Smooth muscle cell of the brain vasculature (primary cell): ENCODE data around the gene MAGI1.

Experiments
- DNase-seq: peaks from one replicate; pipeline ENCODE4 v3.0.0-alpha.2; 2012; ENCODE audit warnings: low read depth, low spot score

Gene MAGI1

DNA sequence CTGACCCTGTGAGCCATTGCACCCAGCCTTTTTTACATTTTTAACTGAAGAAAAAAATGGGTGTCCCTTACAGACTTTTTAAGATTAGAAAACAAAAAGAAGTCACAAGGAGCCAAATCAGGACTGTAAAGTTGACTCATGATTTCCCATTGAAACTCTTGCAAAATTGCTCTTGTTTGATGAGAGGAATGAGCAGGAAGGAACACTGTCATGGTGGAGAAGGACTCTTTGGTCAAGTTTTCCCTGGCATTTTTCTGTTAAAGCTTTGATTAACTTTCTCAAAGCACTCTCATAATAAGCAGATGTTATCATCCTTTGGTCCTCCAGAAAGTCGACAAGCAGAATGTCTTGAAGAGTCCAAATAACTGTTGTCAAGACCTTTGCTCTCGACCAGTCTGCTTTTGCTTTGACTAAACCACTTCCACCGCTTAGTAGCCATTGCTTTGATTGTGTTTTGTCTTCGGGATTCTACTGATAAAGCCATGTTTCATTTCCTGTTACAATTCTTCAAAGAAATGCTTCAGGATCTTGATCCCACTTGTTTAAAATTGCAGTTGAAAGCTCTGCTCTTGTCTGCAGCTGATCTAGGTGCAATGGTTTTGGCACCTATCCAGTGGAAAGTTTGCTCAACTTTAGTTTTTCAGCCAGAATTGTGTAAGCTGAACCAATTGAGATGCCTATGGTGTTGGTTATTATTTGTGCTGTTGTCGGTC lies 369.4 kb downstream of the MAGI1 start:
- no peak for DNase-seq

DNA sequence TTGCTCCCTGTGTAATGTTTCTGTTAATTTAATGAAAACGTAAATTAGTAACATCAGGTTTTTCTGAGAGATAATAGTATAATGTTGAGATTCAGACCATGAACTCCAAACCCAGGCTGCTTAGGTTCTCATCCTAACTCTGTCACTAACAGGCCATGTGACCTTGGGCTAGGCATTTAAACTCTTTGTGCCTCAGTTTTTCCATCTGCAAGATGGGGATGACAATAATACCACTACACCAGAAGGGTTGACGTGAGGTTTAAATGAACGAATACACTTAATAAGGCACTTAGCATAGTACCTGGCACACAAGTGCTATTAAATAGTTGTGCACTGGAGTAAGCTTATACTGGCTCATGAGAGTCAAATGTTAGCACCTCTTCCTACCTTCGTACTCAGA lies 370.8 kb downstream of the MAGI1 start:
- DNase-seq, result no peak

DNA sequence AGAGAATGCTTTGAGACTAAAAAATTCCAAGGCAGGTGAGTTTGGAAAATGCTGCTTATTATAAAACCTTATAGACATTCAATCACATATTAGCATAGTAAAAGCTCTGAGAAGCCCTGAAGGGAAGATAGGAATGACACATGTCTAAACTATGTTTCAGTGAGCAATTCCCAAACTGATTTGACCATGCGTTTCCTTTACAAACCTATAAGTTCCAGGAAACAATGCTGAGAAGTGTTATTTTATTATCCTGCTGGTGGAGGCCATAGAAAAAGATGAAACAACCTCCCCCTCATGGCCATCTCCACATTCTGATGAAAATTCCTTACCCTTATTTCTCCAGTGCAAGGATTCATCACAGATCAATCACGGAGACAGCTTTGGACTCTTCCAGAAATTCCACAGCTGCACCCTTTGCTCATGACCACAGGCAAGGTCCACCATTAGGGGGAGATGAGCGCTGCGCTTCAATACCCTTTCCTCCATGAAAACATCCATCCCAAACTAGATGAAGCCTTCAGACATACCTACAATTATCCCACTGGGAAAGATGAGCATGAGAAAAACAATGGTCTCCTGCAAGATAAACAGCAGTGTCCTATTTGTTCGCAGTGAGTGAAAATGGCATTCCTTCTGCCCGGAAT lies 372.1 kb downstream of the MAGI1 start:
- DNase-seq, result no peak

DNA sequence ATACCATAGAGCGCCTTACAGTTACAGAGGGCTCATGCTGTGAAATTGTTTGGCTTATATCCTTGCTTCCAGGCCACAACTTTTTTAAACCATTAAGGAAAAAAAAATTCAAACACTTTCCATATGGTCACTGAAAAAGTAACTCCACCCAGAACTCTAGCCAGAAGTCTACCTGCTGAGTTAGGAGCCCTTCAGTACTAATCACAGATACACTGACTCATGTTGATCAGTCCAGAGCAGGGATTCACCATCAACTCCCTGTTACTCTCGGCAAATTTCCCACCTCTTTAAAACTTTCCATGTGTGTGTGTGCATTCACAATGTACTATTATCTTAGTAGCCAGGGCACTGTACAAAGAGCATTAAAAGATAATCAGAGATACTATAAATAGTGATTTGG lies 372.8 kb downstream of the MAGI1 start:
- no peak for DNase-seq

- DNase-seq, result no peak
Observed at GRCh38 chr3:65664931-65665330, 373.8 kb downstream of the MAGI1 start.

DNA sequence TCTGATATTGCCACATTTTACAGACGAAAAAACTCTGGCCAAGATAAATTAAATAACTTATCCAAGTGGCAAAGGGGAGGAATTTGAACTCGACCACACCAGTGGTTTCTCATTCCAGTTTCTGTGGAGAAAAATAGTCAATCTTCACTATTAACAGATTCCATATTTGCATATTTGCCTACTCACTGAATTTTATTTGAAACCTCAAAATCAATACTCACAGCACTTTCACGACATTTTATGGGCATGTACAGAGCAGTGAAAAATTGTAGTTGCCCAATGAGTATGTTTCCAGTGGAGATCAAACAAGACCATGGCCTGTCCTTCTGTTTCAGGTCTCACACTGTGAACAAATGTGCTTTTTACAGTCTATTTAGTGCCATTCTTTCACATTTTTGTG lies 374.3 kb downstream of the MAGI1 start:
- no peak for DNase-seq

DNA sequence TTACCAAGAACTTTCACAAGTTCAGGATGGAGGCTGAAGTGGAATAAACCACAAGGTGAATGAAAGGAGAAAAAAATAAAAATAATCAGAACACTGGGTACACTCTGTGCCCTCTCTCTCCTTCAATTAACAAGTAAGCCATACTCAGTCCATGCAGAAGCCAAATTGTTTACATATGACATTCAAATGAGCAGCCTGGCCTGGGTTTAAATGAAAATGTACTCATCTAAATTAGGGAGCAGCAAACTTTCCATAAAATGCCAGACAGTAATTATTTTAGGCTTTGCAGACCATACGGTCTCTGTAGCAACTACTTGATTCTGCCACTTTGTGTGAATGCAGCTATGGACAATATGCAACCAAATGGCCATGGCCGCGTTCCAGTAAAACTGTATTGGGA lies 376.6 kb downstream of the MAGI1 start:
- DNase-seq, result no peak

- no peak for DNase-seq
Observed at GRCh38 chr3:65660000-65660598, 378.6 kb downstream of the MAGI1 start.

DNA sequence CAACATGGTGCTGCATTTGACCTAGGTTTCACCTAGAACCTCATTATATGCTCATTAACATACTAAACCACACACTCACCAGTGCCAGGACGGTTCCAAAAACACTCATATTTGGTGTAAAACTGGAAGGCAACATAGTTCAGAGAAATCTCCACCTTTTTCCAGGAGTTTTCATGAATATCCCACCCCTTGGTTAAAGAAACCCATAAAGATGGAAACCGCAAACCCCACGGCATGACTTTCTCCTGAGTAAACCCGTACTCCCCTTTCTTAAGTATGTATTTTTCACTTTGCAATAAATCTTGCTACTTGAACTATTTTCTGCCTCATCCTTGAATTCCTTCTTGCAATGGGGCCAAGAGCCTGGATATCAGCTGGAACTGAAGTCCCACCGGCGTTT lies 379.3 kb downstream of the MAGI1 start:
- DNase-seq, result no peak

DNA sequence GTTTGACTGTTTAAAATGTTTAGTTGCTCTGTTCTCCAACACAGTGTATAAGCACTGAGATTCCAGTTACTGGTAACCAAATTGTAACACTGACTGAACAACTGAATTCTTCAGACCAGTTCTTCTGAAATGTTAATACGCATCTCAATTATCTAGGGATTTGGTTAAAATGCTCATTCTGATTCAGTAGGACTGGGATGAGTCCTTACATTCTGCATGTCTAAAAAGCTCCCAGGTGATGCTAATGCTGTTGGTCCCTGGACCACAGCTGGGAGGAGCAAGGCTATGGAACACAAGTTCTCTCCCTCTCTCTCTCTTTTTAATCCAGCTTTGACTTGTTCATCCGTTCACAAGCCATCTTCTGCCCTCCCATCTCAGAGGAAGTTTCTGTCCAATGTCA lies 380.3 kb downstream of the MAGI1 start:
- no peak for DNase-seq

DNA sequence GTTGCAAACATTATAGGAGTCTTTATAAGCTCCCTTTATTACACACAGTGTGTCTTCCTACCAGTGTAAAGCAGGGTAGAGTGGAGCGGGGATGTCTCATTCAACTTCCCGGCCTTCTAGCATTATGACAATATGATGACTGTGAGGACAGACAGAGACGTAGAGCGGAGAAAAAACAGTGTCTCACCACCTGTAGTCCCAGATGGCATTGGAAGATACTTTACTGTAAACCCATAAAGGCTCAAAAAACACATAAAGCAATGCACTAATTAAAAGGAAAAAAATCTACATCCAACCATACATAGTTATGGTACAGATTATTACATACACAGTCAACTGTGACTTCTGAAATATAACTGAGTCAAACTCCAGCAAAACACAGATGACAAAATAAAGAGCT lies 383.7 kb downstream of the MAGI1 start:
- no peak for DNase-seq

DNA sequence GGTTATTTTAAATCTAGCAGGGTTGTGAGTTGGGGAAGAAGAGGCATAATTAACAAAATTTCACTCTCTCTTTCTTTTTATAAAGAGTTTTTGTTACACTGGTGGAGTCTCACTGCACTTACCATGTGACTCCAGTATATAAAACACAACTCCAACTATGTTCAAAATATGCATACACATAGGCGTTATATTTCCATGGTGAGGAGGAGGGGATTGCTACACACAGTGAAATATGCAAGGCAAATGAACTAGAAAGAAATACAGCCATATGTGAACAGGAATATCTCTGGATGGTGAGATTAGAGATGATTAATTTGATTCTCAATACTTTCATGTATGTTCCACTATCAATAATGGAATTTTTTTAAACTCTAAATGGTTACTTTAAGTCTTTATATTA lies 385.0 kb downstream of the MAGI1 start:
- DNase-seq, result no peak

DNA sequence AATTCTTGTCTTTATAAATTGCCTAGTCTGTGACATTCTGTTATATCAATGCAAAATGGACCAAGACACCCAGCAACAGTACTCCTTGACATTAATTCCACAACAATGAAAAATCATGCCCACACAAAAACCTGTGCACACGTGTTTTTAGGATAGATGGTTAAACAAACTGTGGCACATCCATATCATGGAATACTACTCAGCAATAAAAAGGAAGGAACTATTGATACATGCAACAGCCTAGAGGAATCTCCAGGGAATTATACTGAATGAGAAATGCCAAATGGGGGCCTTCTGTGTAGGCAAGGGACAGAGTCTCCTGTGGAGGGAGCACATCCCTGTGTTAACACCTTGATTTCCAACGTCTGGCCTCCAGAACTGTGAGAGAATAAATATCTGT lies 388.5 kb downstream of the MAGI1 start:
- no peak for DNase-seq

DNA sequence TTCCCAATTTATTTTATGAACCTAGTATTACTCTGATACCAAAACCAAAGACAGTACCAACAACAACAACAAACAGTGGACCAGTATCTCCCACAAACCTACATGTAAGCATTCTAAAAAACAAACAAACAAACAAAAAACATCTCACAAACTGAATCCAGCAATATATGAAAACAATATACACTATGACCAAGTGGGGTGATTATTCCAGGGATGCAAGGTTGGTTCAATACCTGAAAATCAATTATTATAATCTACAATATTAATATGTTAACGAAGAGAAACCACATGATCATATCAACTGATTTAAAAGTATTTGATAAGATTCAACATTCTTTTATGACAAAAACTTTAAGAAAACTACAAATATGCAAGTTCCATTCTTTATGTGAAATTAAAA lies 391.3 kb downstream of the MAGI1 start:
- no peak for DNase-seq

DNA sequence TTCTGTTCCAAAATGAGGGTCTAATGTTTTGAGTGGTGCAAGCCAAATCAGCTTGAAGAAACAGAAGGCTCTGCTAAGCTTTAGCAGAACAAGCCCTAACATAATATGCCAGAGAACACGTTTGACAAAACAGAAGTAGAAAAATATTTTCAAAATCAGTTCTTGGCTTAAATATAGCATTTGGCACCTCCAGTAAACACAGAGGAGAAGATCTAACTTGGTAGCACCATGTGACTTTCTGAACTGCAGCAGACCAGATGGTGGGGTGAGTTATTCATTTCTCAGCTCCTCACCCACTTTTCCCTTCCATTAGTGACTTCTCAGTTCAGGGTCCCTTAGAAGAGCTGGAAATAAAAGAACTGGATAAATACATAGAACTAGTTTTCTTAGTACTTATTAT lies 395.8 kb downstream of the MAGI1 start:
- no peak for DNase-seq

- no peak for DNase-seq
Observed at GRCh38 chr3:65641777-65642176, 396.9 kb downstream of the MAGI1 start.

DNA sequence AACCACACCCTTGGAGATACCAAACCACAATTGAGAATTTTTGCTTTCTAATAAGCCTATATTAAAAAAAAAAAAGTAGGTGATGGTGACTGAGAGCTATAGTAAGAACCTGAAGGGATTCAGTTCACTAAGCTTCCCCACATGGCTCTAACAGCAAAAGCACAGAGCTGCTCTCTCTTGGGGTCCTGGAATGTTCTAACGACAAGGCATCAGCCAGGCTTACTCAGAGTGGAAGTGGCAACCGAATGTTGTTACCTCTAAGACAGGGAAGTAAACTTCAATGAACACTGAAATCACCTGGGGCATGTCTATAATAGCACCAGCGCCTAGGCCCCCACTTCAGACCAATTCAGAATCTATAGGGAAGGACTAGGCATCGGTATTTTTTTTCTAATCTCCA lies 397.7 kb downstream of the MAGI1 start:
- no peak for DNase-seq

DNA sequence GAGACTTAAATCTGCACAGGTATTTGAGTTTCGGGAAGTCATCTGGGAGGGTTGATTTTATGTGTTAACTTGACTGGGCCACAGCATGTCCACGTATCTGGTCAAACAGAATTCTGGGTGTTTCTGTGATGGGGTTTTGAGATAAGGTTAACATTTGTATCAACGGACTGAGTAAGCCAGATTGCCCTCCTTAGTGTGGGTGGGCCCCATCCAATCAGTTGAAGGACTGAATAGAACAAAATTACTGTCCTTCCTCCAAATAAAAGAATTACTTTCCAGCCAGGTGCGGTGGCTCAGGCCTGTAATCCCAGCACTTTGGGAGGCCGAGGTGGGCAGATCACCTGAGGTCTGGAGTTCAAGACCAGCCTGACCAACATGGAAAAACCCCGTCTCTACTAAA lies 399.3 kb downstream of the MAGI1 start:
- no peak for DNase-seq

- DNase-seq, result no peak
Observed at GRCh38 chr3:65638301-65638700, 400.4 kb downstream of the MAGI1 start.

DNA sequence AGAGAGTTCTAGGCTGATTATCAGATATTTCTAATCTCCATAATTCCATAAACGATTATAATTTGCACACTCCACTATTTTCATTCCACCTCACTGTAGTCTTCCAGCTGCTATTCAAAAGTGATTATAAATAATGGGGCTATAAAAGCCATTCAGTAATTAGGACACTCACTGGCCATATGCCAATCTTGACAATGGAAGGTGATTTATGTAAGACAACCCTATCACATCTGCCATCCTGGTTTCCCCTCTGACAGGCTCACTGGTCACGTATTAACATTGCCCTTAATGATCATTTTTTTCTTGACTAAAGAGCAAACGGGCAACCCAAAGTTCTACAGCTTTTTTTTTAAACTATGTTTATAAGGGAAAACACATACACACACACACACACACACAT lies 402.4 kb downstream of the MAGI1 start:
- no peak for DNase-seq

- no peak for DNase-seq
Observed at GRCh38 chr3:65635657-65636056, 403.1 kb downstream of the MAGI1 start.

DNA sequence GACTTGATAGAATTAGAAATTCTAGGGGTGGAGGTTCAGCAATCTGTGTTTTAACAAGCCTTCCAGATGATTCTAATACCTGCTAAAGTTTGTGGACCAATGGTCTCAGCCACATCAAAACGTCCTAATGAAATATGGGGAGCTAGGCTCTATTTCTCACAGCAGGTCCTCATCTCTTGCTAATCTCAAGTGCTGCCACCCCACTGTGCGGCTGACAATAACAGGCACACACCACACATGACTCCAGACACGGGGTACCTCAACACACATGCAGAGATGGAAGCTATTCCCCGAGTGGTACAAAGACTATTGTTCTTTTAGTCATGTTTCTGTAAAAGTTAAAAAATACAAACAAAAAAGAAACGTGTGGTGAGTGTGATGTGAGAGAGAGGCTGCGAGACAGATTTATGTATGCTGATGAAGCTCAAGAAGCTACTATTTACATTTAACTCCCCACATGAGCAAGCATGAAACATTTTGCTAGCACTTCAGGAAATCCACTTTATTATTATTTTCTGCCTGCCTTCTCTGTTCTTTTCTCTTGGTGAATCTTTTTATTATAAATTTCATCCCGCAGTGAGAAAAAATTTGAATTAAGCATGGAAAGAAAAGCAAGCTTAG lies 405.6 kb downstream of the MAGI1 start:
- DNase-seq, result no peak

DNA sequence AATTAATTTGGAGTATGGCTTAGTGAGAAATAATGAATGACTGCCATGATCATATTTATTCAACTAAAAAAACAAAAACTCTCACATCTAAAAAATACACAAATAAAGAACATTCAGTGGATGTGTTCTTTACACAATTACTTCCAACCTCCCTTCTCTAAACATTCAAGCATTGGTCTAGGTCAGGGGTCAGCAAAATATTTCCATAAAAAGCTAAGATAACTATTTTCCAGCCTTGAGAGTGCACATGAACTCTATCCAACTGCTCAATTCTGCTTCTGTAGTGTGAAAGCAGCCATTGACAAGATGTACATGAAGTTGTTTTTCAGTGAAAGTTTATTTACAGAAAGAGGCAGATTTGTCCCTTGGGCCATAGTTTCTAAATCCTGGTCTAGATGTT lies 406.3 kb downstream of the MAGI1 start:
- DNase-seq, result peak; percentile 10
